Measurements from ENCODE around the gene FUBP1.

DNA sequence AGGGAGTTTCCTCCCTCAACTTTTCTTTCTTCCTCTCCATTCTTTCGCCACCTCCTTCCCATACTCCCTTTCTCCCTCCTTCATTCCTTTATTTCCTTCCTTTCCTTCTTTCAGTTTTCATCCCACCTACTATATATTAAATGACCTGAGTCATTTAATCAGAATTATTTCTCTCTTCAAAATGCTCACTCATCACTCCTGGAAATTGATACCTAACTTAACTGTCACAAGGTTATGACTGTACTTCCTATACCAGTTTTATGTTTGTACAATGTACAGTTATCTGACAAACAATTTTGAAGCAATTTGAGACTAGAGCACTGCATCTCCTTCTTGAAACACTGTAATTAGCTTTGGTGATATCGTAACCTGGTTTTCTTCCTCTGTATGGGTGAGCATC lies 49.1 kb downstream of the FUBP1 start:
- TF ChIP-seq, protein P1, sequence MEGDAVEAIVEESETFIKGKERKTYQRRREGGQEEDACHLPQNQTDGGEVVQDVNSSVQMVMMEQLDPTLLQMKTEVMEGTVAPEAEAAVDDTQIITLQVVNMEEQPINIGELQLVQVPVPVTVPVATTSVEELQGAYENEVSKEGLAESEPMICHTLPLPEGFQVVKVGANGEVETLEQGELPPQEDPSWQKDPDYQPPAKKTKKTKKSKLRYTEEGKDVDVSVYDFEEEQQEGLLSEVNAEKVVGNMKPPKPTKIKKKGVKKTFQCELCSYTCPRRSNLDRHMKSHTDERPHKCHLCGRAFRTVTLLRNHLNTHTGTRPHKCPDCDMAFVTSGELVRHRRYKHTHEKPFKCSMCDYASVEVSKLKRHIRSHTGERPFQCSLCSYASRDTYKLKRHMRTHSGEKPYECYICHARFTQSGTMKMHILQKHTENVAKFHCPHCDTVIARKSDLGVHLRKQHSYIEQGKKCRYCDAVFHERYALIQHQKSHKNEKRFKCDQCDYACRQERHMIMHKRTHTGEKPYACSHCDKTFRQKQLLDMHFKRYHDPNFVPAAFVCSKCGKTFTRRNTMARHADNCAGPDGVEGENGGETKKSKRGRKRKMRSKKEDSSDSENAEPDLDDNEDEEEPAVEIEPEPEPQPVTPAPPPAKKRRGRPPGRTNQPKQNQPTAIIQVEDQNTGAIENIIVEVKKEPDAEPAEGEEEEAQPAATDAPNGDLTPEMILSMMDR (IDR thresholded peaks at IDR 0.05), result no peak
- TF ChIP-seq POLR2A (IDR thresholded peaks at IDR 0.05), result no peak

Data from right lobe of liver (tissue), 4 donors.